Colon (tissue), 2 donors: ENCODE data around the gene SMG6.

Experiments
- FAIRE-seq: peaks from 2 replicates; lab custom pipeline; 2012; peaks lifted over from hg19 to GRCh38; lab: Jason Lieb, UNC
- donor health status: control.
- donor health status: control.

SMG6 gene

DNA sequence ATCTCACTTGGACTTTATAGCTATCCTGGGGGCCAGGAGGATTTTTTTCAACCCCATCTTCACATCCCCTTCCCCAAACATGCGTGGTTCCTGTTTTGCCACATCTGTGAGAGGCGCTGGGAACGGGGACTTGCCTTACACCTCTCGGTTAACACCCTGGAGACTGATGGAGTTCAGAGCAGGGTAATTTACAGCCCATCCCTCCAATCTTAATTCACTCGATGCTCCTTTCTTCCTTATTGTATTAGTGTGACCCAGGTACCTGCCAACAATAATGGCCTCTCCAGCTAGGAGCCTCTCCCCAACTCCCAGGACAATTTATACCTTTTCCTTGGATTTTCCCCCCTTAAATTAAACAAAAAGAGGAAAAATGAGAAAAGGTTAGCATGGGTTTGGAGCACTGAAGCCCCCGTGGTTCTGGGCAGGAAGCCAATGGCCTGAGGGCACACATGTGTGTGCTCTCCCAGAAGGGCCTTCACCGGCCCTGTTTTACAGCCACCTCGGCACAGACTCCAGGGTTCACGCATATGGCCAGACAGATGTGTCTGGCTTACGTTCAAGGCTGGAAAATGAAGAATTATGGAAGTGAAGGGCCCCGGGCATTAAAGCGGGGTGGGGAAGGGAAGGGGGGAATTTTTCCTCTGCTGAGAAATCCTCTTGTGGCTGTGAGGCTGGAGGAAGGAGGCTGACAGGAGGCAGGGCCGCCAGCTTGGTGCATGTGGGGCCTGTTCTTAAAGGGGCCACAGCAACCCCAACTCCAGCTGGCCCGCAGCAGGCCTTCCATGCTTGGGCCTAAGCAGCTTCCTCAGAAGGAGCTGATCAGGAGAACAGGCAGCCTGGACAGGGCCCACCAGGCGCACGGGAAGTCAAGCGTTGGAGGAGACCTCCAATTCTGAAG, 227.2 kb downstream of the SMG6 start:
- no peak for FAIRE-seq

DNA sequence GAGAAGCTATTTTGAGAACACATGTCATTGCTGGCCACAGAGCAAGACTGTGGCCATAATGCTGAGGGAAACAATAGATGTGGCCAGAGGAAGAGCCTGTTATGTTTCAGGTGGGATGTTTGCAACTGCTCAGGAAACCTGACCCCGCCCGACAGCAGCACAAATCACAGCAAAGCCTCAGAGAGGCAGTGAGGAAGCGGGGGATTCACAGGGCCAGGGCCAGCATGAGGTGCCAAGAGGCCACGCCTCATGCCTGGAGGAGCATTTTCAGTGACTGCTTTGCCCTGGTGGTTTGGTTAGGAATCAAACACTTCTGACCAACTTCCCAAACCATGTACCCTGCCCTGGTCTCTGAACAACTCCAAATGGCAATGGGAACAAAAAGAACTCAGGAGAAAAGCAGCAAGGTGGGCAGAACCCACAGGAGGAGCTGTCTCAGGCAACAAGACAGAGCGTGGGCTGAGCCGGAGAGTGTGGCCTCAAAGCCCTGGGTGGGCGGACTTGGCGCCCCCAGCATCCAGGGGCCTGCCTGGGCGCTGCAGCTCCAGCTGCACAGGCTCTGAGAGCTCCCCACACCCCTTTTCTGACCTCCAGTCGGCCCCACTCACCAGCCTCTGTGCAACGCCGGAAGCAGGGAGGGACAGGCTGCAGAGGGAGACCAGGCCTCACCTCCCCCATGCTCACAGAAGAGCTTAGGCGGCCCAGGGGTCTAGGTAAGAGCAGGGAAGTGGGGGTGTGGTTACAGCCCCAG, 228.1 kb downstream of the SMG6 start:
- no peak for FAIRE-seq

DNA sequence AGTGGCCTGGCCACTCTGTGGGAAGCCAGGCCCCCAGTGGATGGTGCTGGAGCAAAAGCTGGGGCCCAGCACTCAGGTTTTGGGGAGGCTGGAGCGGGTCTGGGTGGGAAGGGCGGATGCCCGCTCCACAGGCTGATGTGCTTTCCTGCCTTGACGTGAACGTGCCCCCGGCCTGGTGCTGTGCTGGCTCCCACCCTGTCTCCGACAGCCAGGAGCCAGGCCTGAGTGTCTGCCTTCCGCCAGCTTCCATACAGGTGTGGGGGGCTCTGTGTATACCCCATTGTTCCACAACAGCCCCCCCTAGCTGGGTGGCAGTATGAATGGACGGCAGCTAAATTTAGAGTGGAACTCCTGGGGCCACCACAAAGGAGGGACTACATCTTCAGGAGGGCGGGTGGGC, 228.7 kb downstream of the SMG6 start:
- FAIRE-seq: no peak

- no peak for FAIRE-seq
Observed at GRCh38 chr17:2071455-2072281, 231.9 kb downstream of the SMG6 start.

DNA sequence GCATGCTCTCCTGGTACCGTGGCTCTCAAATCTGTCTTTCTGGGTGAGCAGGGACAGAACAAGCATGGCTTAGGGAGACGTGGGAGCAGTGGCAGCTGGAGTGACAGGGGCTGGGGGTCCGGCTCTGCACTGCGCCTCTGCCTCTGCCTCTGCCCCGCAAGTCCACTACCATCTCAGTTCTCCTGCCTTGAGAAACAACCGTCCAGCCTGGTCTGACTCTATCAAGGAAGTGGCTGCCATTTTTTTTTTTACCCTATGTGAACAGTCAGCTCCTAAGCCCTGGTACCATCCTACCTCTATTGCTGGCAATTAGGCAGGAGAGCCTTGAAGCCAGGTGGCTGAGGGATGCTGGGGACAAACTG, 232.6 kb downstream of the SMG6 start:
- FAIRE-seq: no peak

DNA sequence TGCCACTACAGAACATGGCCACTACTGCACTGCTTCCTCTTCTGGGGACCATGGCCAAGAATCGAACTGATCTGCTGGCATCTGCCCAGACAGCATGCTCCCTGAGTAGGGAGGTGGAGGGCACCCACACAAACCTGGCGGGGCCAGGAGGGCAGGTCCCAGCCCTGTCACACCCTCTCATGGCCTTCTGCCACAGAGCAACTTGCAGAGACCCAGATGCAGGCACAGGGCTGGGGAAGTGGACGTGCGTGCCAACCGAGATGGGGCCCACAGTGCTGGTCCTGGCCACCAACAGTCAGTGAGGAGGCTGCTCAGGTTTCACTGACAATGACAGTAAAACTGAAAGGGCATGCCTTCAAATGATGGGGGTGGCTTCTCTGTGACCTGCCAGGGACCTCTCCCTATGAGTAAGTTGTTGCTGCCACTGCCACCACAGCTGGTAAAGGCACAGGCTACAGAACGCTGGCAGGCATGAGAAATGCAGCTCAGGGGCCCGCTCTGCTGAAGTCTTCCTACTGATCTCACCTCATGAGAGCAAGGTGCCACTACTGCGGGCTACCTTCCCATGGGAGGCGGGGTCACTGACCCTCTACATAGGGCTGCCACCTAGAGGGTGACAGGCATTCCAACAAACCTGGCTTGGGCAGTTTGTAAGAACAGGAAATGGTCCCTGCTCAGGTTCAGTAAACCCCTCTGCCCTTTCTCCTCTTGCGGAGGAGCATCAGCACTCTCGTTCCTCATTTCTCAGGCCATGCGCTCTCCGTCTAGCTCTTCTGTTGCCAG, 233.2 kb downstream of the SMG6 start:
- FAIRE-seq: no peak

GRCh38 chr17:2068519-2069051, 235.0 kb downstream of the SMG6 start:
- FAIRE-seq: no peak

DNA sequence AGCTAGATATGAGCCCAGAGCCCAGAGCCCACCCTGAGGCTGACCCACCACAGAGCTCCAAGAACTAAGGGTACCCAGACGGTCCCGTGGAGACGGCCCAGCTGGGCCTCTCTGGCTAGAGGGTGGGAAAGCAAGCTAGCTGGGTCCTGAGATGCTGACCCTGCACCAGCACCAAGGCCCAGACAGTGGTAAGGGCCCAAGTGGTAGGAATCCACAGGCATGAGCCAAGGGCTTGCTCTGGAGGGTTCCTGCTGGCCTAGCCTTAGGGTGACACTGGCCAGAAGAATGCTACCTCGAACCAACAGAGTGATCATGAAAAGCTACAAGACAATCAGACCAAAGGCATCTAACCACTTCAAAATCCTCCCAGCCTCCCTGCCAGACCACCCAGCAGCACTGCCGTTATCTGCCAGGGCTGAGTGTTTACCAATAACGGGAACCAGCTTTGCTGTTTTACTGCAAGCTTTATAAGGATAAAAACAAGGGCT, 235.5 kb downstream of the SMG6 start:
- no peak for FAIRE-seq

DNA sequence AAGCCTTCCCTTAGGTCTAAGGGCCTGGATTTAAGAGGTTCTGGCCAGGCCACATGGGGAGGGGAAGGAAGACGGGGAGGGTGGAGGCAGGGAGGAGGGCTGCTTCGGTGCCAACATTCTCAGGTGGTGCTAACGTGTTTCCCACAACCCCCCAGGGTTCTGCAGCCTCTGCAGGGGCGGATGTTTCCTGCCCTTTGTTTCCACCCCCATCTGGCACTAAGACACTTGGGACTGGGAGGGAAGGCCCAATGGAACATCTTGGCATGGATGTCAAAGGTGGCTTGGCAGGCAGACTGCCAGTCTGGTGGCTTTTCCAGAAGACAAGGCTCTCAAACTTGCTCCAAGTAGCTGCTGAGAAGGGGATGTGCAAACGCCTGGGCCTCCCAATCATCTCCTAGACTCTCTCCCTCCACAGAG, 236.0 kb downstream of the SMG6 start:
- no peak for FAIRE-seq

GRCh38 chr17:2067048-2067561, 236.5 kb downstream of the SMG6 start:
- no peak for FAIRE-seq

DNA sequence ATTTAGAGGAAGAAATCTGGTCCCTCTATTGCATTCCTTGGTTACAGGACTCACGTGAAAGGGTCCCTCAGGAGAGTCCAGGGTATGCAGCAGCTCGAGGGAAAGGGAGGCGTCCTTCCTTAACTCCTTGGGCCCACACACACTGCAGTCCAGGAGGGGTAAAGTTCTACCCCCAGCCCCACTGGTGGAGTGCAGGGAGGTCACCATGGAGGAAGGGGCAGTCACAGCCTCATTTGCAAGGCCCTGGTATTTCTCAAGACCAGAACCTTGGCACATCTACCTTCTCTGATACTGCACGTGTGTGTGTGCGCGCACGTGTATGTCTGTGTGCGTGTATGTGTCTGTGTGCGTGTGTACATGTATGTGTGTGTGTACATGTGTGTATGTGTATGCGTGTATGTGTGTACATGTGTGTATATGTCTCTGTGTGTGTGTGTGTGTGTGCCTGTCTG, 237.6 kb downstream of the SMG6 start:
- FAIRE-seq: no peak

DNA sequence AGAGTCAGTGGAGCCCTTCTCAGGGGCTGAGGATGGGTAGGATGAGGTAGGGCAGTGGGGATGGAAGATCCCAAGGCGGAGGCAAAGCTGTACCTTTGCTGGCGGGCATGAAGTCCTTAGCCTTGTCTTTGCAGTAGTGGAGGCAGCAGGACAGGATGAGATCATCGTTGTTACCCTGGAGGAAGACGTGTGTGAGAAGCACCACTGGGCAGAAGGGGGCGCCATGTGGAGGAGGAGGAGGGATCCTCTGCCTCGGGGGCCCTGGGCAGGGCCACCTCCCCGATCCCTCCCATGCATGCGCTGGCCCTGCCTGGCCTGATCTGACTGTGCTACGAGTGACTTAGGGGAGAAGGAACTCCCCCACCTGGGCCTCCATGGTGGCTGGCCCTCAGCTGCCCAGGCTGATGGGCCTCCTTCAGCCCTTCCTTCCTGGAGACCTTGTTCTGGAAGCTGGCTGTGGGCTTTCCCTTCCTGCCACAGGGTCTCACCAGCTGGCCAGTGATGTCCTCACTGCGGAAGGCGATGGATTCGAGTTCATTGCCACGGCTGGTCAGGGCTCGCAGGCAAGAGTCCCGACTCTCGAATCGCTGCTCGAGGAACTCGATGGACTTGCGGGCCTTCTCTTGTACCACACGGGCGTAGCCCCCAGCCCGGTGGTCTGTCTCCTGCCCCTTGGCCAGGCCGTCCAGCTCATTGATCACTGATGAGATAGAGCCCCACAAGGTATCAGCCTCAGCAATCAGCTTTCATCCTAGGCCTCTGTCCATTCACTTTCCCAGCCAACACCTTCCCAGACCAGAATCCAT, 238.4 kb downstream of the SMG6 start:
- no peak for FAIRE-seq

GRCh38 chr17:2064520-2064971, 239.0 kb downstream of the SMG6 start:
- FAIRE-seq: no peak

DNA sequence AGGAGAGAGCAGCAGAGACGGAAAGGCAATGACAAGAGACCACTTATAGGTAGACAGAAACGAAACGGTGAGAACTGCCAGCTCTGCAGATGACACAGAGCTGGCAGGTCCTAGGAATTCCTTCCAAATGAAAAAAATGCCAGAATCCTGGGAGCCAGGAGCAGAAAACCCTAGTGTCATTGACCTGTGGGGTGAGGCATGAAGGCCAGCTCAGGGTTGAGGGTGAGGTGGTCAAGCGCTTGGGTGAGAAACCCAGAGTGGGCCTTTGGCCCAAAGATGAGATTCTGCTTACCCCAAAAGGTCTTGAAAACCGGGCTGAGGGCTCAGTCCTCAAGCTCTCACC, 239.5 kb downstream of the SMG6 start:
- FAIRE-seq: no peak

DNA sequence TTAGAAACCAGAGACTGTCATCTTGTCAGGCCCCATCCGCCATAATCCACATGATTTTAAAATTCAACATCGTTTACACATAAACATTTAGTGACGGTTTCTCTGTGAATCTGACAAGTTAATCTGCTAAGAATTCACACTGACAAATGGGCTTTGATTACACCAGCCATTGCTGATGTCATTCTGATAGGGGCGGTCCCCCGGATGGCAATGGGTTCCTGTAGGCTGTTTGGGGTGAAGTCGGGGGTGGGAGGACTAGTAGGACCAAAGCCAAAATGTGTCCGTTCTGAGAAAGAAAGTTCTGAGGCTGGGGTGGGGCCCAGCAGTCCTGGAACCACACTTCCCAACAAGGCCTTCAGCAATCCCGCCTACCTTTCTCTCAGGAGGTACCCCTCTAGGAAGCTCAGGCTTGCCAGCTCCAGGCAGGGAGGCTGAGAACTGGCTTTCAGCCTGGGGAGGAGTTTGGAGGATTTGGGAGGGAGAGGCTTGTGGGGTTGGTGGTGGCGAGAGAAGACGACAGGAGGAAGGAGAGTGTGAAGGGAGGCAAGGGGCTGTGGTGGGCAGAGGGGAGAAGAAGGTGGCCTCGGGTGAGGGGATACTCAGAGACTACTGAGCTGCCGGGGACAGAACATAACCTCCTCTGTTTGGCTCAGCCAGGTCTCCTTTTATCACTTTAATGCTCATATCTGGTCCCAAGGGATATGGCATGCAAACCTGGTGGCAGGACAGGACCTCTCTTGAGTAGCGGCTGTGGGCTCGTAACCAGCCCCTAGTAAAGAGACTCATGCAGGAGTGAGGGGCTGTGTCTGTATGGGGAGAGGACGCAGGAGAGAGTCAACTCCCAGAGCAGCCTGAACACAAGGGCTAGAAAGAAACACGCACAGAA, 240.1 kb downstream of the SMG6 start:
- no peak for FAIRE-seq

DNA sequence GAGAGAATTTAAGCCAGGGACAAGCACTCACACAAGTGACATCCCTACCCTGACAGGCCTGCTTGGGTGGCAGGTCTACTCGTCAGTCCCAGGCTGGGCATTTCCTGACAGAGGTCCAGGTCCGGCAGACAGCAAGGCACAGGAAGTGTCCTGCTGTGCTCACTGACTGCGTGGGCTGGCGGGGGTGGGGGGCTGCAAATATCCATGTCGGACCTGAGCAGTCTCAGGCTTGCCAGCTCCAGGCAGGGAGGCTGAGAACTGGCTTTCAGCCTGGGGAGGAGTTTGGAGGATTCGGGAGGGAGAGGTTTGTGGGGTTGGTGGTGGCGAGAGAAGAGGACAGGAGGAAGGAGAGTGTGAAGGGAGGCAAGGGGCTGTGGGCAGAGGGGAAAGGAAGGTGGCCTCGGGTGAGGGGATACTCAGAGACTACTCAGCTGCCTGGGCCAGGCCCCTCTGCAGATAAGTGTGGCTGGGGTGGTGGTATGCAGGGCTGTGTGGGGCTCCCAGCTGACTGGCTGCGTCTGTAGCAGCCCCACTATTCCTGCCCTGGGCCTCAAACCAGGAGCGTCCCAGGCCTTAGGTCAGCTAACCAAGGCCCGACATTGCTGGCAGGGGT, 240.9 kb downstream of the SMG6 start:
- no peak for FAIRE-seq

DNA sequence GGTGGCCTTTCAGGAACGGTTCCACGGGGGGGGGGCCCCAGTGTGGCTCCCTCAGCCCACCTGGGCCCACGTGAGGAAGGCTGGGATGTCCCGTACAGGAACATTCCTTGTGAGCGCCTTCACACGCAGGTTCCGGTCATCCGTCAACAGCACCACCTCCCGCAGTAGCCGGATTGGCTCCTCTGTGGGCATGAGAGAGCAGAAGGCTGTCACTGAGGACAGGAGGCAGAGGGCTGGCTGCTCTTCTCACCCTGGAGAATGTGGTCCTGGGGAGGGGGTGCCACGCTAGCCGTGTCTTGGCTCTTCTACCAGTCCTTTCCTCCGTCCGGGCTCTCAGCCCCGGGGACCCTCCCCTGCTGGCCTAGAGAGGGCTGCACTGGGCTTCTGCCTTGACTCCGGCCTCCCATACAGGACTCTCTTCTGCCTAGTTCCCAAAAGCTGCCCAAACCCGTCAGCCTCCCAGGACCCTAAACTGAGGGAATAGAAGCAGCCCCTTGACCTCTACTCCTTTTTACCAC, 242.1 kb downstream of the SMG6 start:
- no peak for FAIRE-seq

DNA sequence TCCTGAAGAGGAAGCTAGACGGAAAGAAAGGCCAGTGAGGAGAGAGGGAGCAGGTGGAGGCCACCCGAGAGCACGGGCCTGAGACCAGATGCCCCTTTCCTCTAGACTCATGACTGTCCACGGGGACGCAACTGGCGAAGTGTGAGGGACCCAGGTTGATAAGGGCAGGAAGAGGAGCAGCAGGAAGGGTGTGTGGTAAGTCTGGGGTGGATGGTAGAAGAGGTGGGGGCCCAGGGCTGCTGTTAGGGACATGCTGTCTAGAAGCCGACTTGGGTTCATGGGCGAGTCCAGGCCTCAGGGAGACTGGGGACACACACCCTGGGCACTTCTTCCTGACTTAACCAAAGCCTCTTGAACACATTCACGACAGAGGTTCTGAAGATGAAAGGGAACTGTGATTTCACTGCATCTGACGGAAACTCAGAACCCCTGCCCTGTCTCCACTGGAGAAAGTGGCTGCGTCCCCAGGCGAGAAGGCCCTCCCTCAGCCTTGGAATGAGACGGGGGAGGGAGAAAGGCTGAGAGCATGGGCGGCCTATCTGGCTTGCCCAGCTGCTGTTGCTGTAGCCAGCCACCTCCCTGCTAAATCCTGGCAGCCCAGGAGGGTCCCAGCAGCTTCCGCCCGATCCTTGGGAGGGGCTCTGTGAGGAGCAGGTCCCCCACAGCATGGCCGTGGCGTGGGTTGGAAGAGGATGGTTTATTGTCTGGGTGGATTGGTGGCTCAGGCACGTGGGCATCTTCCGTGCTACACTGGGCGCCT, 242.7 kb downstream of the SMG6 start:
- no peak for FAIRE-seq
